PC-3 (cell line): Measurements from ENCODE around the gene IL19.

ENCODE experiments used
- CTCF ChIP-seq: fragments of 300-600 bp; sonication (generic); conservative IDR thresholded peaks from 2 replicates; pipeline ENCODE4 v1.5.1; 2017; ENCODE audit warnings: antibody characterized with exemption, low read depth, mild to moderate bottlenecking, low read length
- EZH2 ChIP-seq: fragments of 300-600 bp; sonication (generic); IDR thresholded peaks from one replicate; pipeline ENCODE4 v1.6.1; 2017; ENCODE audit warnings: antibody characterized with exemption, mild to moderate bottlenecking, low read length; ENCODE audit not compliant: unreplicated experiment
- EZH2phosphoT487 ChIP-seq: fragments of 300-600 bp; sonication (generic); IDR thresholded peaks from 2 replicates; pipeline ENCODE4 v1.6.1; 2018; ENCODE audit warnings: mild to moderate bottlenecking, antibody characterized with exemption, low read length, borderline replicate concordance

DNA sequence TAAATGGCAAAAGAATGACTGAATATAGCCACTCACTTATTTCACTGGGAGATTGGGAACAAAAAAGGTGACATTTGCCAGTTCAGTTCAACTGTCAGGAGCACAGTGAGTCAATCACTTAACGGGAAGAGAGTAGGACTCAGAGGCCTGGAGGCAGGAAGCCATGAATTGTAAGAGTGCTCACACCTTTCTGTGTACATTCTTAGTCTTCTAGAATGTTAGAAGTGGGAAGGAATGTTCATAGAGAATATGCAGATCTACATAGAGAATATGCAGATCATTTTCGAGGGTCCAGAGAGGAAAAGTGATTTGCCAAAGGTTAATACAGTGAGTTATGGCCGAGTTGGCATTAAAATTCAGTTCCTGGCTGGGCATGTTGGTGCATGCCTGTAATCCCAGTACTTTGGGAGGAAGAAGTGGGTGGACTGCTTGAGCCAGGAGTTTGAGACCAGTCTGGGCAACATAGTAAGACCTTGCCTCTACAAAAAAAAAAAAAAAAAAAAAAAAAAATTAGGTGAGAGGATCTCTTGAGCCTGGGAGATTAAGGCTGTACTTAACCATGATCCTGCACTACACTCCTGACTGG is 103.1 kb downstream of the IL19 start:
- TF ChIP-seq CTCF (no peak), EZH2phosphoT487 (no peak), EZH2 (no peak)
